Right forelimb (tissue), 1 donor: ENCODE results near the gene PDE4D.
A peak's percentile ranks its signal among the peaks of the same experiment; 100 is the strongest.

Source experiments
- DNase-seq: peaks from one replicate; pipeline ENCODE4 v3.0.0-alpha.2; 2018

PDE4D gene

DNA sequence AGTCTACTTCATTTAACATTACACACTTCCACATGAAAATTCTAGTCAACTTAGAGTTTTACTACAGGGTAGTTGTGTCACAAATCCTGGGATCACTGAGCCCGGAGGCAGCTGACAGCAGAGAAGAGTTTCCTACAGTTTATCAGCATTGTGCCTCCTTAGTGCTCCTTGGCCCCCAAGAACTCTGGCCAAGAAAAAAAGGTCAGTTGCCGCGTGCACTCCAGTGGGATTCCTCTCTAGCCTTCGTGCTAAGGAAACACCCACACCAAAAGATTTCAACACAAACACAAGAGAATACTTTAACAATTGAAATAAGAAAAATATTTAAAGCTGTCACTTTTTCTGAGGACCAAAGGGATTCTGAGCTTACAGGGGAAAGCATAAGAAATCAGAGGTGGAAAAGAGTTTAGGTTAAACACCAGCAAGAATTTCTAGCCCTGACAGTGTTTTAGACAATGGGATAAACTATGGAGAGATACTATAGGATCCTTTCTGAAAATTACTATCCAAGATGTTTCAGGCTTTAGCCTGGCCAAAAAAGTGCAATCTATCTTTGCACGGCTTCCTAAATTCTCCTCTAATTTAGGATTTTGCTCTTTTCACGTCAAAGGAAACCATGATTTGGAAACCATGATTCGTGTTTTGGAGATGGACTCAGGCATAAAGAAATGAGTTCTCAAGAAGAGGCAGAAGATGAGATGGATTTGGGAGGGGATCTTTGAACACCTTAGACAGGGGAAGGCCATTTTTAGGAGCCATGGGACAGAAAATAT lies 703.9 kb downstream of the PDE4D start:
- DNase-seq: no peak

DNA sequence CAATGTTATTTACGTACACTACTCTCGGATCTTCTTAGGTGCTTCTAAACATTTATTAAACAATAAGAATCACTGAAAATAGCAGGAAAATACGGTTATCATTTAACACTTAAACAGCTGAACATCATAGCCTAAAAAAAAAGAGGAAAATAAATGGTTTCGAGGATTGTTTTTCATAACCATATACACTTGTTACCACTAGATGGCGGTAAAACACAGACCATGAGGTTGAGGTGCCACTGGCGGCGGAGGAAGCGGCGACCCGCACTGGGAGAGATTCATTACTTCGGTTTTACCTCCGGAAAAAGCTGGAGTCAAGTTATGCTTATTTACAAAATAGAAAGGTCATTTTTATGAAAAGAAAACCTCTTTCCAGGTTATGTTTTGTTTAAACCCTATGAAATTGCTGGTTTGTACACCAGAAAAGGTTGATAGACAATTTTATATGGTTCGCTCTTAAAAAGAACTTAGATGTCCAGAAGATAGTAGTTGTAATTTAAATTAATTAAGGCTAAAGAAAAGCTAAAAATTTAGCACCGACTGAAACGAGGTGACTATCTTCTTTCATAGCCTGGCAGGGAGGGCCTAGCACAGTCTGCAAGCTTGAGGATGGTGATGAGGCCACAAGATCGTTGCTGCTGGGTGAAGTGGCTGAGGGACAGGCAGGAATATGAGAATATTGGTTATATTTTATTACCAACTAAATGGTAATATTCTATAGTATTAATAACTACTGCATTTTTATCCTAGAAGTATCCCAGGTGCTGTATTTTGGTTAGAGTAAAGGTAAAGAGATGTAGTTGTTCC lies 704.9 kb downstream of the PDE4D start:
- DNase-seq: peak; percentile 71

DNA sequence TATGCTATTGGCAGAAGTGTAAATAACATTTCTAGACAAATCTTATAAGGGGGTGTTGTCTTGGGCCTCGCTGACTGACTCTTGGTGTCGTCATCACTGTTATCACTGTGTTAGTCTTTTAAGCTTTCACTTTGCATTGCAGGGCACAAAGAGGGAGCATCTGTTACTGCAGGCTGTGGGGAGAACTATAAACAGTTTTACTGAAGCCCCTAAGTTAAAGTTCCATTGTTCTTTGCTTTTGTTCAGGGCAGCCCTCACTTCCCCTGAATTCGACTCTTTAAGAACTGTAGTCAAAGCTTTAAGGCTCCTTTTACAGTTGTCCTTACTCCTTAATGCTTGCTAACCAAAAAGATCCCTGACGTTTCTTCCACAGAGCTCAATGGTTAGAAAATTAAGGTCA lies 705.7 kb downstream of the PDE4D start:
- no peak for DNase-seq

DNA sequence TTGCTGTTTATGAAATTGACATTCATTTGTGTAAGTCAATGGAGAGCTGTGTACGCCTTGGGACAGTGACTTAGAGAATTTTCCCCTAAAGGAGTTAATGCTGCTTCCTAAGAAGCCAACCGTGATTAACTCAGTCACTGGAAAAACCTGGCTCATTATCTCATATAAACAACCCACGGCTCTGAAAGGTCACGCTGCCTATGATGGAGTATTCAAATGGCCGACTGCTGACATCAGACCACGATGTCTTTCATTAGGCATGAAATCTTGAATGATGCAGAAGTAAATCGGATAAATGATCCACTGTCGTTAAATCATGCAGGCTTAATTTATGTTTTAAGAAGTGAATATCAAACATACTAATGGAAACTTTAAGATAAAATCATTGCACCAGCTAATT lies 706.9 kb downstream of the PDE4D start:
- no peak for DNase-seq

DNA sequence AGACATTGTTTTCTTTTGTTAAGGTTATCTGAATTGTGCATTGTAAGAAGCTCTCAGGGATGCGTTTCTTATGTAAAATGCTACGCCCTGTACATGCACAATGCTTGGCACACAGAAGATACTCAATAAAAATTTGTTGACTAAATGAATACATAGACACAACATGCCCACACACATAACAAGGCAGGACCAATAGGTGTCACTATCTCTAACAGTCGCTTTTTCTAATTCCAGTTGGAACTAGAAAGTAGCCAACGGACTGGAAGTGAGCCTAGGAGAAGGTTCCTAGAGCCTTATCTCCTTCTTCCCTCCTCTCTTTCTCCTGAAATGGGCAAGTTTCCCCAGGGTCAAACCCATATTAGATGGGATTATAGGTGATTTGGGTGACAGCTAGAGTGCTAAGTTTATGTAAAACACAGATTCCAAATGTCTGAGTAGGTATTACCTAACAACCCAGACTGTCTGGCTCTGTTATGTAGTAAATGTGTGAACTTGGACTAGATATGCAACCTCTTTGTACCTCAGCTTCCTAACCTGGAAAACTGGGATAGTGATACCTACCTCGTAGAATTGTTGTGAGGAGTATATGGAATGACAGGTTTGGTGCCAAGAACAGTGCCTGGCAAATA lies 707.7 kb downstream of the PDE4D start:
- no peak for DNase-seq

DNA sequence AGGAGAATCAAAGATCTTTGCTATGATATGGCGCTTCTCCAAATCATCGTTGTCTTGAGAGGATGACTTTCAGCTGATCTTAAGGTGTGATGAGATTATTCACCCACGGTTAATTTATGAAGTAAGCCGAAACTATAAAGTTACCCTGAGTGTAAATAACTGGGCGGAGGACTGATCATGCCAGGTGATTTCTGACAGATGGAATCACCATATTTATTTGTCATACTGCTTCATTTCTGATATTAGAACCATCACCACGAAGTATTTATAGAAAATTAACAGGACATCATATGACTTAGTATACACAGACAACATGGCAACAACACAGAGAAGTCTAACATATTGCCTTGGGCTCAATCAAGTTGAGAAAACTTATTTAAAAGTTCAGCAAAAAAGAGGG lies 708.8 kb downstream of the PDE4D start:
- DNase-seq: no peak

DNA sequence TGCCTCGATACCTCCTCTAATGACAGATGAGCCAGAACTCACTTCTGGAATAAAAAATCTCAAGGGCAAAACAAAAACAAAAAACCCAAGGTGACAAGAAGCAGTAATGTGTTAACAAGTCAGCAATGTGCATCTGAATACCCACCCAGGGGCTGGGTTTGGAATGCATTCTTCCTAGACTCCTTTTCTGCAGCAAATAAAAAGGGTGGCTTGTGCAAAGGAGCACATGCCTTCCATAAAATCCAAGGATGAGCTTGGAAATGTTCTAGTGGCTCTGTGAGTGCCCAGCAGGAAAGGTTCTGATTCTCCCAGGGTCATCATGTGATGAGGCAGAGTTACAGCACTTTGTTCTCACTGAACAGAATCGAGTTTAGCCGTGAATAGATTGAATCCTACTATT lies 710.8 kb downstream of the PDE4D start:
- no peak for DNase-seq

DNA sequence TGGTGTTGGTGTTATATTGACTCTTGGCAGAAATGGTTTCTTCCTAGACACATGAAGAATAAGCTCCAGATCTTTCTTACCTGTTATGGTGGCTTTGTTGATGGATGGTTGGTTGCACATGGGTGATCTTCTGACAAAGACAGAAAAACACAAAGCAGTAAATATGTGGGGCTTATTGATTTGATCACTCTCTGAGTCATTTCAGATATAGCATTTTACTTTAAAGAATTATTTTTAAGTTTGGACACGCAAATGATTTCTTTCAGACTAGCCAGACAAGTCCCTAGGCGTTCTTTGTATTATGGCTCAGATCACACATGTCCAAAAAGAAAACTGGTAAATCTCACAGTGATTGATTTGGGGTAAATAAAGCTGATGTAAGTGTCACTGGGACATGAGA lies 713.0 kb downstream of the PDE4D start:
- no peak for DNase-seq

DNA sequence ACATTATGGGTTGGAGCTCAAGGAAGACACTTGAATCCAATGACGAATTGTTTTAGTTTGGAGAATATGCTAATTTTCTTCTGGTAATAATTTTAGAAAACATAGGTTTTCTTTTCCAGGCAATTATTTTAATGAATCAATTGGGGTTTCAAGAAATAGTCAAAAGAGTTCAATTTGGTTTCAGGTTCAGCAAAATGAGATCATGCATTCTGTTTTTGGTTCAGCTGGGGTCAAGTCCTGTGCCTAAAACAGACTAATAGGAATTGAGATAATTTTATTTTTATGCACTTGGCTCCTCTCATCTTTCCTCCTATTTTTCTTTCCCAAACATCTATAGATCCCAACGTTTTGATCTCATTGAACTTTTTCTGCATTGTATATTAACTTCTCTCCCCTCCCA lies 713.8 kb downstream of the PDE4D start:
- no peak for DNase-seq

DNA sequence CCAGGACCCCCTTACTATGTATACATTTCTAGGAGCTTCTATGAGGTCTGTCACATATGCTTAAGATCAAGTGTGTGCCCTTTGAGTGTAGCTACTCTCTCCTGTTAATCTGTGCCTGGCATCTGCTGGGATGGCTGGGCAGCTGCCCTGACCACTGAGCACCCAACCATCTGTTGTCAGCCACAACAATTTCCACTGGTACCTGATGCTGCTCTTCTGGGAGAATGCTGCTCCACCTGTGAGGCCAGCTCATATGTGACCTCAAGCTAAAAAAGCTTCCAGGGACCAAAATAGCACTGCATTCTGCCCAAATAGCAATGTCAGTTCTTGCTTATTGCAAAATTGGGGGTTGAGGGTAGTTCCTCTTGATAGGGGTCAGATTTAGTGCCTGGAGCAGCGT lies 715.0 kb downstream of the PDE4D start:
- DNase-seq: no peak

DNA sequence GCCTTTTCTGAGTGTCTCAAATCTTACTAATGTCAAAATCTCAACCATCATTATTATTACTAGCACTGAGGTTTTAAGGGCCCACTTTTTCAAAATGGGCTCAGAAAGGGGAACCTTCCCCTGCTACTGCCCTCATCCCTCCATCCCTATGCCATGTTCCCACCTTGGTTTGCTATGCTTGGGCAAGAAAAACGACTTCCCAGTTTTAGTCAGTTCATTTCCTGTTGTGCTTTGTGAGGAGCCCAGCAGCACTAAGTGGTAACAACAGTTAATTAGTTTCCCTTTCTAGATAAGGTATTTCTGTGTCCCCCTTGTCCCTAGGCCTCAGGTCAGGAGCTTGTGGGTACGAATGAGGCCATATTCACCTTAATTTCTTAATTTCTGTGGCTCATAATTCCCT lies 715.5 kb downstream of the PDE4D start:
- DNase-seq: no peak

DNA sequence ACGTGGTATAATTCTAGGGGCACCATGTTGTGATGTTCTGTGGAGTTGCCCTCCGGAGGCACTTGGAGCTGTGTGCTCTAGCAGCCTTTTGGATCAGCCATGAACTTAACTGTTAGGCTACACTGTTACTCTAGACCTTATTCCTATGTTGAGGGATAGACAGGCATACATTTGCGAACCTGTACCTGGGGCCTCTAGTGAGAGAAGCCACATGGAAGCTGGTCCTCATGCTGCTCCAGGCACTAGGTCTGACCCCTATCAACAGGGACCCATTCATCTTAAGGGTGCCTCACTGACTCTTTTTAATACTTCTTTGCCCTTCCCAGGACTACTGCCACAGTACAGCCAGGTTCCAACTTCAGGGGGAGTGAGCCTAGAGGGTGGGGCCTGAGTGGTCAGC lies 715.9 kb downstream of the PDE4D start:
- DNase-seq: no peak

DNA sequence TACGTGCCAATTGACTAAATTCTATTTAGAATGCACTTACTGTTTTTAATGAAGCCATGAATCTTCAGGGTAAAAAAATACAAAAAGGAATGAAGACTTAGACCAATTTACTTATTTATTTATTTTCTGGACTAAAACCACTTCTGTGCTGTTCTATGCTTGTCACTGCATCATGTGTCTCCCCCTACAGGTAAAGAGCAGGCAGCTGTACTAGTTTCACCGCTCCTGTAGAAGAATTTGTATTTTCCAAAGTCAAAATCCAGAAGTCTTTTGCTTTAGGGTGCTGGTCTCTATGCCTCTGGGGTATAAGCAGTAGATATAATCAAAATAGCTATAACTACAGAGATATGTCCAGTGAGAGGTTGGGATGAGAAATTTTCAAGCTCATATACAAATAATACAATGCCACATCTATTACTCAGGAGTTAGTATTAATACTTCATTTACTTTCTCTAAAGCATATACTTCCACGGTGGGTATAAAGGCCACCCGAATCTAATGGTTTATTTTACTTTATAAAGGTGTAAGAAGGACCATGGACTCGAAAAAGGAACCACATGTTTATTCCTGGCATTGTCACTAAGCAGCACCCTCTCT lies 719.2 kb downstream of the PDE4D start:
- DNase-seq: no peak

DNA sequence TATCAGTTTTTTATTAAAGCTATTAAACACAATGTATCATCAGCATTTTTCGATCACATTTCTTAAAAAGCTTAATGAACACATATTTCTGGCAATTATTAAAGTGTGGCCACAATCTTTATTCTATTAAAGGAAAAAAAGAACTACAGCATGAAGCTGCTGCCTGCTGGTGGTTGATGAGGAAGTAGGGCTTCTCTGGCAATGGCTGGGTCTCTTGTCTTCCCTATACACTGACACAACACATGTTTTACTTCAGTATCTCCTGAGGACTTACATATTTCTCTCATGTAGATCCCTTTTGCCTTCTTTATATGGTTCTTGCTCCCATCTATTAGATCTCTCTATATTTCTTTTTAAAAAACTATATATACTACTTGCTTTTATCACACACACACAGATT lies 719.9 kb downstream of the PDE4D start:
- no peak for DNase-seq

DNA sequence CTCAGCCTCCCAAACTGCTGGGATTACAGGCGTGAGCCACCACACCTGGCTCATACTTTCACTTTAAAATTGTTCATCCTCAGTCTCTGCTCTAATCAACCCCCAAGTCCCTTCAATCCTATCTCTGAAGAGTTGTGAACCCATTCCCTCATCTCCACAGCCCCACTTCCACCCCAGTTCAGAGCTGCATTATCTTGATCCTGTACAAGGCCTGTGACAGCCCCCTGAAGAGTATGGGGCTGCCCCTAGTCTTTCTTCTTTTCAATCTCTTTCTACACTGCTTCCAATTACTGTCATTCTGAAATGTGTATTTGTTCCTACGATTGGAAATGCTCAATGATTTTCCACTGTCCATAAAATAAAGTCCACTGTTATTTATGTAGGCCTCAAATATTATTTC lies 722.4 kb downstream of the PDE4D start:
- no peak for DNase-seq

DNA sequence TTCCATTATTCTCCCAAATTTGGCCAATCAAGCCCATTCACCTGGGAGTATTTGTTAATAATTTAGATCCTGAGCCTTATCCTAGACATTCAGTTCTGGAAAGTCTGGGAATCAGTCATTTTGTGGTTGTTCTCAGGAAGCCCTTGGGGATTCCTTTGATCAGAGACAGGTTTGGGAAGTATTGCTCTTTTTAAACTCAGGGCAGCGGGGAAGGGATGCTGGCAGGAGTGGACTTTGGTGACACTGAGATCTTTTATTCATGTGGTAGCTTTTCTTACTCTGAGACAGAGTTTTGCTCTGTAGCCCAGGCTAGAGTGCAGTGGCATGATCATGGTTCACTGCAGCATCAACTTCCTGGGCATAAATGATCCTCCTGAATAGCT lies 723.8 kb downstream of the PDE4D start:
- no peak for DNase-seq

DNA sequence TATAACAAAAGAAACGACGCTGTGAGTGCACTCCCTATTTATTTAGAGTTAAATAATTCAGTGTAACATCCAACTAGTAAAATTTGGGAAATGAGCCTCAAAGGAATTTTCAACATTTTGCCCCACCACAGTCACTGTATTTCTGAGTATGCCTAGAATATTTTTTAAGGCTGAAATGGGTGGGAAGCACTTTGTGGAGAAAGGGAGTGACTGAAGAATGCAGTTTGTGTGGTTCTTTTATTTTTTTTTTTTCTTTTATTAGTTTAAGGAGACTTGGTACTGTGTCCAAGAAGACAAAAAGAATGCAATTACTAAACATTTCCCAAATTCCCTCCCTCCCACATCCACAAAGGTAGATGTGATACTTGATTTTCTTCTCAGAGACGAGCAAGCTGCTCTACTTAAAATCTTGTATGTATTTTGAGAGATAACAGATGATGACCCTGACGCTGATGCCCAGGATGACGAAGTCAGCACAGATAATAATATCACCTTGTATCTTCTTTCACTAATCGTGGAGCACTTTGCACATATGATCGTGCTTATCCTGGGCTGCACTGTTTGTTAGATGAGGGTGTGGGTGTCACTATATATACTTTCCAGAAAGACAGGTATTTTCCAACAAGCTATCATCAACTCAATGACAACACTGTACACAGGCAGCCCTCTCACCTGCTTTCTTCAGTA lies 724.3 kb downstream of the PDE4D start:
- DNase-seq: no peak

DNA sequence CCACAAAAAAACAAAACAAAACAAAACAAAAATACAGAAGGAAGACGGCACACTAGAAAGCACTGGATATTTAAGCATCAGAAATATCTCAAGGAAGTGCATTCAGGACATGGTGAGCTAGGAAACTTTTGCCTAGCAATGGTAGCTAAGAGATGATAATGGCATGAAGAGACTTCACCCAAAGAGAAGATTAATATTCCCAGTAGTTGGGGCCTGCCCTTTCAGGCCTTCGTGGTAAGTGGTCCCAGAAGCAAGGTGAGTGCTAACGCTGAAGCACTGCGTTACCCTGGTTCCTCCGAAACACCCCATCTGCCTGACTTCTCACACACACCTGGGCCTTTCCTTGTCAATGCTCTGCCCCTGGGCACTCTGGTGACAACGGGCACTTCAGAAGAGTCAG lies 725.5 kb downstream of the PDE4D start:
- no peak for DNase-seq

DNA sequence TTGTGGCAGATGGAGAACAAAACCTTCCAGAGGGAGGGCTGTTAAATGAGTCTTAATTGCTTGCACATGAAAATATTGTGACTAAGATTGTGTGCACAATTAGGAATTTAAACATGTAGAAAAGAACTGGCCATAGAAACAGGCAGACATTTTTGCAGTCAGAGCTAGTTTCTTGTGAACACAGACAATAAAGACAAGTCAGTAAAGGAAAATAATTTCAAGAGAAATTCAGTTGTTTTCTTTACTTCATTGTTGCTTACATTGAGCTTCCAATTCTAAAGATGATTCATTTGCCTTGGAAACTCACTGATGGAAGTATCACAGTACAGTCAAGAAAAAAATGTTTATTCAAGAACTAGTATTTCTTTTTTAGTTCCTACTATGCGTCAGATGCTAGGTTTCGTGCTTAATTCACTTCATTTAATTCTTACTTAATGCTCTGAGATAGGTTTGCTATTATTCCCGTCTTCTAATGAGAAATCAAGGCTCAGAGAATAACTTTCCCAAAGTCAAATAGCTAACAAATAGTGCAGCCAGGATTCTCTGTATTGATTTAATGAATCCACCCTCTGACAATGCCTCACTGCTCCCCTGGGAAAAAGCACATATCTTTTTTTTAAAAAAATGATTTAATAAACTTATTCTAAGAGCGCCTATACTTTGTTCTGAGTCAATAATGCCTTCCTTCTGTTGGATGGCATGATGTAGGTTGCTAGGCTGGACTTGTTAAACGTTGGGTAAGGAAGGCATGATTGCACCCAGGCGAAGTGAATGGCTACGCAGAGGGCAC lies 729.3 kb downstream of the PDE4D start:
- no peak for DNase-seq

DNA sequence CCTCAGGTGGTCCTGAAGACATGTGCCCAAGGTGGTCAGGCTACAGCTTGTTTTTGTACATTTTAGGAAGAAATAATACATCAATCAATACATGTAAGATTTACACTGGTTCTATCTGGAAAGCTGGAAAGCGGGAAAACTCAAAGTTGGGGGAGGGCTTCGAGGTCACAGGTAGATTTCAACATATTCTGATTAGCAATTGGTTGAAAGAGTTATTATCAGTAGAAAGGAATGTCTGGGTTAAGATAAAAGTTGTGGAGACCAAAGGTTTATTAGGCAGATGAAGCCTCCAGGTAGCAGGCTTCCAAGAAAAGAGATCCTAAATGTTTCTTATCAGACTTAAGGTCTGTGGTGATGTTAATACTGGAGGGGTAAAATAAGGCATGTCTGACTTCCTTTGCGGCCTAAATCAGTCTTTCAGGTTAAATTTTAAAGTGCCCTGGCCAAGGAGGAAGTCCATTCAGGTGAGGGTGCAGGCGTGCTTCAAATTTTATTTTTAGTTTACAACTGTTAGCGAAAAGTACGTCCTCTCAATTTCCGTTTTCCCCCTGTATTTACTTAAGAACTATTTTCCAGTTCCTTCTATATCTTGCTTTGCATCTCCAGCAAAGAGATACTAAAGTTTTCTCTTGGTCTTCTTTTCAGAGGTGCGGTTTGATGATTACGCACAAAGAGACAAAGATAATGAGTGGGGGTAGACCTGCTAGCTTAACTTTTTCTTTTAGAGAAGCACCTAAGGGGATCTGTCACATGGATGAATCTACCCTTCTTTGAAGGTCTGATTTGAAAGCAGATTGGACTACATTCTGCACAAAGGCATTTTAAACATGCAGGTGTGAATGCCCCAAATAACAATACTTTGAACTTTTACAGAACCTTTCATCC lies 732.1 kb downstream of the PDE4D start:
- DNase-seq: no peak
